CD14-positive monocyte (primary cell): ENCODE results near the gene F13A1. TPM values are rescaled to one million over a fixed set of nuclear protein-coding genes. Genes with fewer than 3 reads are reported as not detected.
A peak's percentile ranks its signal among the peaks of the same experiment; 100 is the strongest.

Source experiments
- DNase-seq, 3 donors: peaks; one replicate each; pipeline ENCODE4 v3.0.0-alpha.2; 2011 to 2022
- H2AFZ ChIP-seq: 2 replicates; pipeline ENCODE4 v1.6.0; 2012; ENCODE audit warnings: mild to moderate bottlenecking, low read depth, low read length, inconsistent platforms; ENCODE audit not compliant: insufficient read depth, poor library complexity, severe bottlenecking
- H3K27ac ChIP-seq, 2 donors: 1 replicate in 1 of 2; 2 replicates in 1 of 2; pipeline ENCODE4 v1.5.1; 2012 to 2013; ENCODE audit warnings: low read length in 2 of 2, control low read depth in 1 of 2, inconsistent platforms in 1 of 2, low read depth in 1 of 2, mild to moderate bottlenecking in 1 of 2
- H3K27me3 ChIP-seq, 2 donors: one replicate each; pipeline versions ENCODE4 v1.6.0 to v1.6.1; 2011 to 2013; ENCODE audit warnings: low read length in 2 of 2; ENCODE audit not compliant: control insufficient read depth in 2 of 2, insufficient read depth in 2 of 2
- H3K36me3 ChIP-seq, 2 donors: replicated peaks in 1 of 2; 1 replicate in 1 of 2; 2 replicates in 1 of 2; pipeline versions ENCODE4 v1.5.1 to v1.6.1; 2012 to 2013; ENCODE audit warnings: low read length in 2 of 2, control low read depth in 1 of 2, inconsistent platforms in 1 of 2, mild to moderate bottlenecking in 1 of 2; ENCODE audit not compliant: insufficient read depth in 2 of 2, control insufficient read depth in 1 of 2
- H3K4me1 ChIP-seq, 2 donors: 1 replicate in 1 of 2; 2 replicates in 1 of 2; pipeline versions ENCODE4 v1.5.1 to v1.6.1; 2012 to 2013; ENCODE audit warnings: low read length in 2 of 2, control low read depth in 1 of 2, inconsistent platforms in 1 of 2, mild to moderate bottlenecking in 1 of 2, moderate library complexity in 1 of 2; ENCODE audit not compliant: insufficient read depth in 2 of 2, control insufficient read depth in 1 of 2
- H3K4me2 ChIP-seq: replicated peaks from 2 replicates; pipeline ENCODE3; 2012; ENCODE audit warnings: low read length, moderate library complexity, mild to moderate bottlenecking; ENCODE audit not compliant: poor library complexity, severe bottlenecking; ENCODE audit errors: extremely low read depth
- H3K4me3 ChIP-seq, 3 experiments: fragments of 200-600 bp in 1 of 3; sonication (generic) in 1 of 3; replicated peaks in 1 of 3; 1 replicate in 2 of 3; 2 replicates in 1 of 3; pipeline ENCODE4 v1.5.1; 2011 to 2013; ENCODE audit warnings: low read length in 3 of 3, mild to moderate bottlenecking in 3 of 3, control low read depth in 2 of 3, low read depth in 2 of 3, inconsistent platforms in 1 of 3, moderate library complexity in 1 of 3
- H3K79me2 ChIP-seq: 2 replicates; pipeline ENCODE4 v1.6.0; 2012; ENCODE audit warnings: mild to moderate bottlenecking, control low read depth, inconsistent platforms, low read length, moderate library complexity; ENCODE audit not compliant: insufficient read depth
- H3K9ac ChIP-seq: 2 replicates; pipeline ENCODE4 v1.6.0; 2017; ENCODE audit warnings: low read length, mild to moderate bottlenecking; ENCODE audit not compliant: insufficient read depth, poor library complexity, severe bottlenecking
- H3K9me3 ChIP-seq, 2 donors: replicated peaks in 1 of 2; 1 replicate in 1 of 2; 2 replicates in 1 of 2; pipeline versions ENCODE4 v1.5.1 to v1.6.1; 2012 to 2013; ENCODE audit warnings: low read length in 2 of 2, control low read depth in 1 of 2; ENCODE audit not compliant: control insufficient read depth in 1 of 2, insufficient read depth in 1 of 2
- H4K20me1 ChIP-seq: 2 replicates; pipeline ENCODE4 v1.6.0; 2012; ENCODE audit warnings: mild to moderate bottlenecking, low read length, control low read depth, moderate library complexity; ENCODE audit not compliant: insufficient read depth
- H3K27ac Mint-ChIP-seq, 7 donors: one replicate each; pipeline ENCODE4 v1.8.0; 2020; ENCODE audit warnings: mild to moderate bottlenecking in 7 of 7, mixed read lengths in 7 of 7, moderate library complexity in 6 of 7, inconsistent platforms in 2 of 7
- H3K27me3 Mint-ChIP-seq, 3 donors: one replicate each; pipeline ENCODE4 v1.8.0; 2021 to 2022; ENCODE audit warnings: low read depth in 3 of 3, mild to moderate bottlenecking in 3 of 3, mixed read lengths in 3 of 3, moderate library complexity in 3 of 3, inconsistent platforms in 1 of 3
- H3K36me3 Mint-ChIP-seq, 2 donors: one replicate each; pipeline ENCODE4 v1.8.0; 2020; ENCODE audit warnings: mixed read lengths in 2 of 2, inconsistent platforms in 1 of 2, mild to moderate bottlenecking in 1 of 2
- H3K4me1 Mint-ChIP-seq: one replicate; pipeline ENCODE4 v1.8.0; 2020; ENCODE audit warnings: mild to moderate bottlenecking, mixed read lengths
- H3K4me3 Mint-ChIP-seq, 2 donors: one replicate each; pipeline ENCODE4 v1.8.0; 2020; ENCODE audit warnings: mild to moderate bottlenecking in 2 of 2, mixed read lengths in 2 of 2, moderate library complexity in 1 of 2
- H3K9me3 Mint-ChIP-seq, 7 donors: one replicate each; pipeline ENCODE4 v1.8.0; 2020 to 2022; ENCODE audit warnings: mixed read lengths in 7 of 7, mild to moderate bottlenecking in 6 of 7, moderate library complexity in 6 of 7, inconsistent platforms in 2 of 7
- CTCF ChIP-seq: fragments of 200-600 bp; IDR thresholded peaks from one replicate; pipeline ENCODE4 v1.8.0; 2022; ENCODE audit warnings: antibody characterized with exemption, mild to moderate bottlenecking
- WGBS: methylation state at CpG from one replicate; pipeline ENCODE4 v1.1.5; 2013; ENCODE audit warnings: missing lambda C conversion rate; ENCODE audit not compliant: insufficient coverage; 5-methylcytosine and 5-hydroxymethylcytosine counted together
- intact Hi-C, 2 donors: fragments of 100-400 bp; cut with micrococcal nuclease; formaldehyde crosslinking; loops; one replicate each; pipeline versions ENCODE4 v1.15.0 to v1.15.1; 2023
- polyA plus RNA-seq, 3 donors: library from polyadenylated mRNA; depleted of rRNA in 1 of 3; unstranded in 2 of 3; stranded (reverse) in 1 of 3; fragments of 300-500 nt in 2 of 3; fragments of >200 nt in 1 of 3; fragmentation: Illumina TruSeq in 2 of 3; gene quantifications; 1 replicate in 2 of 3; 2 replicates in 1 of 3; pipeline ENCODE4 v1.2.3, GENCODE V29; 2012 to 2021

The F13A1 gene
- polyA plus RNA-seq, 3 donors: 49.0 to 136 (median 105) TPM

GRCh38 chr6:6350696-6351095 lies 30.2 kb upstream of the F13A1 start:
- no peak overlapping the region for H3K4me3 ChIP-seq
- intact Hi-C loops: no loop called here
- H3K79me2 ChIP-seq: no peaks in the 10 kb centered on the region
- peaks cover 19 to 30% of the 10 kb centered on the region in 2 donors for H3K4me1 ChIP-seq
- Mint-ChIP-seq H3K9me3 (peaks cover 0 to 7% (median 6%) of the 10 kb centered on the region in 7 donors), H3K27ac (no peak overlapping the region), H3K36me3 (peaks cover 1 to 3% of the 10 kb centered on the region in 2 donors), H3K27me3 (peaks cover 0 to 3% (median 2%) of the 10 kb centered on the region in 3 donors), H3K4me1 (peaks cover 32% of the 10 kb centered on the region), H3K4me3 (no peak overlapping the region)
- H3K4me2 ChIP-seq: no peak overlapping the region
- WGBS: no CpG with 5 or more reads among the region's 4 CpGs
- no peak for DNase-seq
- H3K9ac ChIP-seq: no peak overlapping the region
- H3K27me3 ChIP-seq: no peaks in the 10 kb centered on the region
- H3K36me3 ChIP-seq: no peaks in the 10 kb centered on the region
- no peak overlapping the region for H2AFZ ChIP-seq
- no peaks in the 10 kb centered on the region for H4K20me1 ChIP-seq
- H3K27ac ChIP-seq: no peak overlapping the region
- no peaks in the 10 kb centered on the region for H3K9me3 ChIP-seq
- no peak for TF ChIP-seq CTCF

- no peak overlapping the region for H3K9ac ChIP-seq
- peak in 2 of 3 donors; percentile 19 to 42 for DNase-seq
- no peaks in the 10 kb centered on the region for H3K36me3 ChIP-seq
- H3K4me1 ChIP-seq: peaks cover 19 to 30% of the 10 kb centered on the region in 2 donors
- no peaks in the 10 kb centered on the region for H3K79me2 ChIP-seq
- H3K4me3 ChIP-seq: no peak overlapping the region
- H3K4me2 ChIP-seq: peak overlapping the region; percentile 21
- intact Hi-C loops: no loop called here
- peaks cover 28% of the 10 kb centered on the region for H3K4me1 Mint-ChIP-seq
- H3K27ac ChIP-seq: no peak overlapping the region
- H2AFZ ChIP-seq: no peak overlapping the region
- H3K27ac Mint-ChIP-seq: no peak overlapping the region
- H3K36me3 Mint-ChIP-seq: peaks cover 1 to 3% of the 10 kb centered on the region in 2 donors
- no peaks in the 10 kb centered on the region for H3K9me3 ChIP-seq
- peaks cover 0 to 3% (median 2%) of the 10 kb centered on the region in 3 donors for H3K27me3 Mint-ChIP-seq
- no peak for TF ChIP-seq CTCF
- H3K9me3 Mint-ChIP-seq: peaks cover 0 to 7% (median 6%) of the 10 kb centered on the region in 7 donors
- WGBS: no CpG with 5 or more reads among the region's 5 CpGs
- H3K27me3 ChIP-seq: no peaks in the 10 kb centered on the region
- peak overlapping the region in 1 of 2 donors; percentile 31 for H3K4me3 Mint-ChIP-seq
- H4K20me1 ChIP-seq: no peaks in the 10 kb centered on the region
Measured at GRCh38 chr6:6348256-6348655, 27.8 kb upstream of the F13A1 start.
